NCI-H1694 (cell line): Measurements from ENCODE around the gene VPS4B.
"Not testable (repeated sequence)": the region's sequence is repeated elsewhere in the genome, so short reads cannot be mapped to it uniquely, and the experiment has no call there.

Source experiments
- DNase-seq: peaks from one replicate; lab custom pipeline; 2025; lab: John Stamatoyannopoulos, UW

VPS4B gene

DNA sequence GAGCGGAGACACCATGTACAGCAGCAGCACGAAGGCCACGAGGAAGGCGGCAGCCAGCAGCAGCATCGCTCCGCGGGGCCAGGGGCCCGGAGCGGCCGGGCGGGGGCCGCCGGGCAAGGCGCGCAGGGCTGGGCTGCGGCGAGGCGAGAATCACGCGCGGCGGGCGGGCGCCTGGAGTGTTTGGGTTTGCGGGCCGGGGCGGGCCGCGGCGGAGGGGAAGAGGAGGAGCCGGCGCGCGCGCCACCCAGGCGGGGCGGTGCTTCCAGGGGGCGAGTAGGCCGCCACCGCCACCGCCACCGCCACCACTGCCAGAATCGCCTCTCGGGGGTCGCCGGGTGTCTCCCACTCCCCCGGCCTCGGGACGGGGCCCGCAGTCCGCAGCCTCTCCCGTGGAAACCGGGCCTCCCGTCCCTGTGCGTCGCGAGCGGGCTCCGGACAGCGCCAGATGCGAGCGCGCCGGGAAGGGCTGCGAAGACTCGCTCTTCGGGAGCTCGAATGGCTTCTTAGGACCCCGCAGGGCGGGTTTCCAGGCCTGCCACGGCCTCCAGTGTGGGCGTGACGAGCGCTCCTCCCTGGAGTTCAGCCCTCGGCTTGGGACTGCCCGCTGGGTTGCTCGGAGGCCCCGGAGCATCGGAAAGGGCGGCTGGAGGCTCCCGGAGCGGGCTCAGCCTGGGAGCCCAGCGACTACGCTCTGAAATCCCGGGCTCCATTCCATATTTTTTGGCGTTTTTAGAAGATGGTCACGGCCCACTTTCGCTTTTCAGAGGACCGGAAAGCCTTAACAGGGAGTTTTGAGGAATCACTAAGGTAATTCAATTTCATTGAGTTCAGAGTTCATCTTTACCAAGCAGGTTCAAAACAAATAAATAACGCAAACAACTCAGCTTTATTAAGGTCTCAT lies 55.0 kb downstream of the VPS4B start, which contains the start of gene KDSR:
KDSR (minus strand) TSS at position 154 of the 901 bp plus-strand sequence; CDS start at position 66, 88 bp downstream.
- peak; percentile 91 for DNase-seq

DNA sequence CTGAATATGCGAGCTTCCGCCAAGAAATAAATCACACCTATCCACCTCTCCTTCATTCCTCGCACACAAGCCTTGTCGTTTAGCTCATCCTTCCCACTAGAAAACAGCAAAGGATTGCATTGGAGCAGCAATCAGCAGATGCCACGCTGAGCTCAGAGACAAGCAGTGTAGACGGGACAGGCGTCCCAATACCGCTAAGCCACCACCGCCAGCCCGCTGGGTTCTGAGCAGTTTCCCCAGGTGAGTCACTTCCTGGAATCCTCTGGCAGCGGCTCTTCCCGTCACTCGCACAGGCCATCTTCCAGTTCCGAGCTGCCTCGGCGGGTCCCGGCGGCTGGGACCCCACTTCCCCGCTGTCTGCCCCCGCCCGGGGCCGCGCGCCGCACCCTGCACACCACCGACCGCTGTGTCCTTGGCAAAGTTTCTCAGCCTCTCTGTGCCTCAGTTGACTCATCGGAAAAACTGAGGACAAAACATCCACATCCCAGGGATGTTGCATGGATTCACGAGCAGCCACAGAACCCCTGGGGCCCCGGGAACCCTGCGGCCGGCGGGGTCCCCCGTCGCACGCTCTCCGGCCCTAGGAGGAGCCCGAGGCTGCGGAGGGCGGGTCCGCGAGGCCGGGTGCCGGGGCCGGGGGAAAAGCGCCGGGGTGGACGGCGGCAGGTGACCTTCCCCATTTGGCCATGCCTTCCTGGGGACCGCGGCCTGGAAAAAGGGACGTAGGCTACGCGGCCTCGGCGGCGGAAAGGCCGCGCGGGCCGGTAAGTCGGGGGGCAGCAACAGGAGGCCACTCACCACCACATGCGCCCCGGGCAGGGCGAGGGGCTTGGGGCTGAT lies 55.8 kb downstream of the VPS4B start:
- no peak for DNase-seq

DNA sequence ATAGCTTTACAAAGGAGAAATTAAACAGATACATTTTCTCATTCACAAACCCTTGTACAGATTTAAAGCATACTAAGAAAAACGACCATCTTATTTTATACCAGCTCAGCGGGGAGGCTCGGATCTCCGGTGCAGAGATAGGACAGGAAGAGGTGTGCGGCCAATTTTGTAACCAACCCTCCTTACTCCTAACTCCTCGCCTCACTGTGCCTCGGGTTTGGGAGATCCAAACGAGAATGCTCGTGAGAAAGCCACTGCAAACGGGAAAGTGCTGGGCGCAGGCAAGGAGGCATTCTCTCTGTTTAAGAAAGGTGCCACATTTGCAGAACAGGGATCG lies 56.4 kb downstream of the VPS4B start:
- no peak for DNase-seq

GRCh38 chr18:63363951-63364350 lies 58.3 kb downstream of the VPS4B start:
- DNase-seq, result no peak

DNA sequence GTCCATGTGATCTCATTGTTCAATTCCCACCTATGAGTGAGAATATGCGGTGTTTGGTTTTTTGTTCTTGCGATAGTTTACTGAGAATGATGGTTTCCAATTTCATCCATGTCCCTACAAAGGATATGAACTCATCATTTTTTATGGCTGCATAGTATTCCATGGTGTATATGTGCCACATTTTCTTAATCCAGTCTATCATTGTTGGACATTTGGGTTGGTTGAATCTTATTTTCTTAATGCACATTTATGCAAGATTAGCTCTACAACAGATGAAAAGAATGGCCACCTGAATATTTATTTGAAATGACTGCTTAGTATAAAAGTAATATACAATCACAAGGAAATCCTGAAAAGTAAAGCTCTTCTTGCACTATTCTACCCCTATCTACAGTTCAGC lies 58.9 kb downstream of the VPS4B start:
- DNase-seq, result not testable (repeated sequence)

GRCh38 chr18:63356272-63356896 lies 65.9 kb downstream of the VPS4B start:
- DNase-seq, result no peak

DNA sequence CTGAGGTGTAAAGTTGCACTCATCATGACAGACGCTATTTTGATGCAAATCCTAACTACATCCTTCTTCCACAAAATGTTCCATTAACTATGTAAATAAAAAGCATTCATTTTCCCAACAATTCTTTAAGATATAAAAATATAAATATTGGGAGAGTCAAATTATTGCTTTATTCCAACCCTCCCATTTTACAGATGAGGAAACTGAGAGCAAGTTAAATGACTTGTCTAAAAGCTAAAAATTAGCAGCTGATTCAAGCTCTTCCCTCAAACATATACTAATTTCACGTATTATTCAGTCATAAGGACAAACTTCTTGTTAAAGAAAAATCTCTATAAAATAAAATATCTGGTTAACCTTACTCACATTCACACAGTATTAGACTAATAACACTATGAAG lies 72.0 kb downstream of the VPS4B start:
- DNase-seq, result no peak

- DNase-seq, result no peak
These were observed 73.7 kb downstream of the VPS4B start for GRCh38 chr18:63348508-63349136.

DNA sequence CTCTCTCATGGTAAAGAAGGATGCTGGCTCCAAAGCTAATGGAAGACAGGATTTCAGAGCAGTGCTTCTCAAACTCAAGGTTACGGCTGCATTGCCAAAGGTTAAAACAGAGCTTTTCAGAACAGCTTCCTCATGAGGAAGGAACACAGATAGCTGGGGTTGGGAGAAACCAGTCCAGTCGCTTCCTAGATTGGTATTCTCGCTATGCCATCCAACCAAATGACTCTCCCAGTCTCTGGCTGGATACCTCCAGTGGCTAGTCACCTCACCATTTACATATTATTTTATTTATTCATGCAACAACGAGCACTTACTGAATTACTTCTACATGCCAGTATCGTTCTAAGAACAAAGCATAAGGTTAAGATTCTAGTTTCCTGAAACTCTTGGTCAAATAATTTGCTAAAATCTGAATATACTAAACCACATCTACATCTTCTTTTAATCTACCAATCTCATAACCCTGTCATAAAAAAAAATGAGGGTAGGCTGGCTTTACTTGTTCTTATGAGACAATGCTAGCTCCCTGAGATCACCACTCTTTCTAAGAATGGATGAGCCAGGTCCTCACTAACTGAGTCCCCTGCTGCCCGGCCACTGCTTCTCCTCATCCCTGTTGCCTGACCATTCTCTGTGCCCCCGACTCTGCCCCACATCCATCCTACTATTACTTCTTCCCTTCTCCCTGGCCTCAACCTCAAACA lies 75.6 kb downstream of the VPS4B start:
- no peak for DNase-seq

DNA sequence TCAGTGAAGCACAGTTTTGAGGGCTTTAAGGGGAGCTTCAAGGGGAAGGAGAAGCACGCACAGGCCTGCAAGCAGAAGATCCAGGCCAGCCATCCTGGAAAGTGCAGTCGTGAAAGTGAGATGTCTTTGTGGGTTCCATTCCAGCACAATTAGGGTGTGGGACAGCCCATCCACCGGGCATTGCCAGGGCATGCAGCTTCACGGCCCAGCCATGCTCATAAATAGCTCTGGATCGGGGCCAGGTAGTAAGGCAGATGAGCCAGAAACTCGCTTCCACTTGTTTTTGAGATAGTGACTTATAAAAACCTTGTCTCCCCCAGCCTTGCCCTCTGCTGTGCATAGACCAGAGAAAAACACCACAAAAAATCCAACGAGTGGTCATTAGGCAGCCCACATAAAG lies 76.2 kb downstream of the VPS4B start:
- DNase-seq, result no peak

DNA sequence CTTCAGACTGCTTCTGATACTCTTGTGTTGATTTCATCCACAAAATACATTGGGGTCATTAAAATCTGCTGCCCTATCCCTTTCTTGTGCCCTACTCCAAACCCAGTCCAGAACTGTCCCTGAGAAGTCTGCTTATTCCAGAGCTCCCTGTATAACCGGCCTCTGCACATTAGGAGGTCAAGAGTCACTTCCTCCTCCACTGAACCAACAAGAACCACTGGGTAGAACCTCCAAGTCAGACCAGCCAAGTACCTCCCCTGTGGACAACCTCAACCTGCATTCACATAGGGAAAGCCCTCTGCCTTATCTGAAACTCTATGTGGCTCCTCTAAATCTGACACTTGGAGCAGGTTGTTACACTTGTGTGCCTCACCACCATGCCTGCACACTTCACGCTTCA lies 77.4 kb downstream of the VPS4B start:
- DNase-seq, result no peak

GRCh38 chr18:63344263-63344662 lies 78.0 kb downstream of the VPS4B start:
- no peak for DNase-seq

DNA sequence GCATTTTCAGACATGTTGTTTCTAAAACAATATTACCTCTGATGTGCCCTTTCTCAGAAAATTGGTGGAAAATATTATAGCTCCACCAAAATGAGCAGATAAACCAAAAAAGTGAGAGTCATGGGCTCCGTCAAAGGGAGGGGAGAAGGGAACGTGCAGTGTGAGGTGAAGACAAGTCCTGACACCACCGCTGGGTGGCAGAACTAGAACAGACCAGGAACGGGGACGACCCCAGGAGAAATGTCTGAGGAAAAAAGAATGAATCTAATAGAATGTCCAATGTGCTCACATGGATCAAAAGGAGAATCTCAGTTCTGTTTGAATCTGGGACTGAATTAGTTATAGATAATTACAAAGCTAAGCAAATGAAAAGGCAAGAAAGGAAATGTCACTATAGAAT lies 80.1 kb downstream of the VPS4B start:
- DNase-seq, result peak; percentile 36

- DNase-seq, result no peak
These were observed 82.3 kb downstream of the VPS4B start for GRCh38 chr18:63339920-63340484.
